IPS DF 19.7 (cell line): ENCODE results near the gene RHEB.
"Not testable (repeated sequence)": the region's sequence is repeated elsewhere in the genome, so short reads cannot be mapped to it uniquely, and the experiment has no call there.

ENCODE experiments used
- DNase-seq: peaks from one replicate; pipeline ENCODE4 v3.0.0-alpha.2; 2013; ENCODE audit warnings: low read depth, low spot score

Gene RHEB

DNA sequence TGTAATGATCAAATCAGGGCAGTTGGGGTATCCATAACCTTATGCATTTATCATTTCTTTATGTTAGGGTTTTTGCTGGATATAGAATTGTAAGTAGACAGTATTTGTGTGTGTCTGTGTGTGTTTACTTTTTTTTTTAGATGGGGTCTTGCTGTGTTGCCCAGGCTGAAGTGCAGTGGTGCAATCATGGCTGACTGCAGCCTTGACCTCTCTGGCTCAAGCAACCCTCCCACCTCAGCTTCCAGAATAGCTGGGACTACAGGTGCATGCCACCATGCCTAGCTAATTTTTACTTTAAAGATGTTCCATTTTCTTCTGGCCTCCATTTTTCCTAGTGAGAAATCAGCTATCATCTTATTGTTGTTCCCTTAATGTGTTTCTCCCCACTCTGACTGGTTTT lies 10.1 kb upstream of the RHEB start:
- DNase-seq, result no peak

GRCh38 chr7:151524845-151525244 lies 5.2 kb upstream of the RHEB start:
- DNase-seq, result no peak

- DNase-seq, result no peak
These were observed 4.6 kb upstream of the RHEB start for GRCh38 chr7:151524331-151524730.

DNA sequence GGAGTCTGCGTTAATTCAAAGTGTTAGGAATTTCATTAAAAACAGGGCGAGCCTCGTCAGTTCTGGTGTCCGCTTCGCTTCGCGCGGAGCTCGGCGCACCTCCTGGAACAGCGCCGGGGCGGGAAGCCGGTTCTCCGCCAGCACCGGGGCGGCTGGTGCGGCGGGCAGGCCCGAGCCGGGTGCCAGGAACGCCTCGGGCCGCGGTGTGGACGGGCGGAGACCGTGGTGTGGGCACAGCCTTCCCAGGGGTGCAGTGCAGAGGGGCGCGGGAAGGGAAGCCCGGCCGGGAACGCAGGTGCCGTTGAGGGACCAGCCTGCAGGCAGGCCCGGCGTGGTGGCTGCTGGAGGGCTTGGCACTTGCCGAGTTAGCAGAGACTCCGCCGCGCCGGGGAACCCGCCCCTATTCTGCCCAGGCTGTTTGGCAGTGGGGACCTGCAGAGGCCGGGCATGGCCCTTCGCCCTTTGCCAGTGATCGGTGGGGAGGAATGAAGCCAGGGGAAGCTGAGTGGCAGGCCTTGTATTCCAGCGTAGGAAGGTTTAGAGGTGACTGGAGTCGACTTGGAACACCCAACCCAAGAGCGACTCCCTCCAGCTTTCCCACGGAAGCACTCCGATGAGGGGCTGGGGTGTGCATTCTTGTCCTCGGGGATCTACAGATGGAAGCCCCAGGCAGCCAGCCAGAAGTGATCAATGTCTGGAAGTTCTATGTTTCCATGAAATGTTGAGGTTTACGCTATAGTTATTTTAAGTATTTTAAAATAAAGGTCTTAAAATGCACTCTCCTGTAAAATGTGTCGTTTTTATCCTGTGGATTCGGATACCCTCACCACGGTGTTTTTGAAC lies 945 bp upstream of the RHEB start:
- DNase-seq, result no peak

DNA sequence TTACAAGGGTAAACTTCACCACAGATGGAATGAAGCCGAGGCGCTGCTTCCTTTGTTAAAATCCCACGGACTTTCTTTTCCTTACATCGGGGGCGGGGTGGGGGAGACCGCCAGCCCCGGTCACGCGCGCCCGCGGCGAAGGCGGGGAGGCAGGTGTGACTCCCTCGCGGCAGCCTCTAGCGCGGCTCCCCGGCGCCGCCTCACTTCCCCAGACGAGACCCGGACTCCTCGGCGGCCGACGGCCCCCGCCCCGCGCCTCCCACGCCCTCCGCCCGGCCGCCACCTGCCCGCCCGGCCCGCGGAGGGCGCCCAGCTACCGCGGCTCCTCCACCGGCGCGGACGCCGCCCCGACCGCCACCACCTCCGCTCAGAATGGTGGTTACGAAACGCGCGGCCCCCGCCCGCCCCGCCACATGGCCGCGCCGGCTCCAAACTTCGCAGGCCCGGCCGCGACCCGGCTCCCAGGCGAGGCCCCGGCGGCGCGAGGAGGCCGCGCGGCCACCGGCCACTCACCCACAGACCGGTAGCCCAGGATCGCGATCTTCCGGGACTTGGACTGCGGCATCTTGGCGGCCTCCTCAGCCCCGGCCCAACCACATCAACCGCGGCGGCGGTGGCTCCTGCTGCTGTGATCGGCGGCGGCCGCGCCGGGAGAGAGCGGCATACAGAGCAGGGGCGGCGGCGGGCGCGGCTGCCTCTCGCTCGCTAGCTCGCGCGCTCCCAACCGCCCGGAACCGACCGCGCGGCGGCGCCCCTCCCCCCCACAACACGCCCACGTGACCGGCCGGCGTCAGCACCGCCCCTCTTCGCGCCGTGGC lies 539 bp downstream of the RHEB start:
- DNase-seq, result not testable (repeated sequence)

- DNase-seq, result no peak
These were observed 1.4 kb downstream of the RHEB start for GRCh38 chr7:151518105-151518946.

DNA sequence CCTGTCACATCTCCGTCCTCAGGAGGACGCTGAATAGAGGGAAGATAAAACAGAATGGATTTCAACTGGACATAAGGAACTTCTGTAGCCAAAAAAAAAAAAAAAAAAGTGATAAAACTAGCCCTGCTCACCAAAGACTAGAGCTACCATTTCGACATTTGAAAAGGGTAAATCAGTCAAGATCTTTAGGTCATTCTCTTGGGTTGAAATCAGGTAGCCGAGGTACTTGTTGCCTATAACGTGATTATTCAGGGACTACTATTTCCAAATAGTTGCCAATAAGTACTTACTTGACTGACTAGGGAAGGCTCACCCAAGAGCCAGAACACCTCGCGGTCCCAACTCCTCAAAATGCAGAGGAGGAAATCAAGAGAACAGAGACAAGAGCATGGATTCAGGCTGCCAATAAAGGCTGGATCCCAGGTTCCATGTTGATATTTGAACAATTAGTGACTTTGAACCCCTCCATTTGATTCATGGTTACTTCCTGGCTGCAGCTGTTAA lies 2.0 kb downstream of the RHEB start:
- DNase-seq, result no peak

DNA sequence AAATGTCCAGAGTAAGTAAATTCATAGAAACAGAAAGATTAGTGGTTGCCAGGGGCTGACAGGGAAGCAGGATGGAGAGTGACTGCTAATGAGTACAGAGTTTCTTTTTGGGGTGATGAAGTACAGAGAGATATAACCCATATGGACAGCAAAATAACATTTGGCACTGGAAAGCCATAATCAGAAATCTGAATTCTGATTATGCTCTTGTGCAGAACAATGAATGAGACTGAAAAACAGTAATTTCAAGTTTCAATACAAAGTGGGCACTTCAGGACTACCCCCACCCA lies 4.5 kb downstream of the RHEB start:
- DNase-seq, result no peak

- DNase-seq, result no peak
These were observed 5.0 kb downstream of the RHEB start for GRCh38 chr7:151514461-151515275.

- no peak for DNase-seq
These were observed 6.6 kb downstream of the RHEB start for GRCh38 chr7:151513133-151513532.

DNA sequence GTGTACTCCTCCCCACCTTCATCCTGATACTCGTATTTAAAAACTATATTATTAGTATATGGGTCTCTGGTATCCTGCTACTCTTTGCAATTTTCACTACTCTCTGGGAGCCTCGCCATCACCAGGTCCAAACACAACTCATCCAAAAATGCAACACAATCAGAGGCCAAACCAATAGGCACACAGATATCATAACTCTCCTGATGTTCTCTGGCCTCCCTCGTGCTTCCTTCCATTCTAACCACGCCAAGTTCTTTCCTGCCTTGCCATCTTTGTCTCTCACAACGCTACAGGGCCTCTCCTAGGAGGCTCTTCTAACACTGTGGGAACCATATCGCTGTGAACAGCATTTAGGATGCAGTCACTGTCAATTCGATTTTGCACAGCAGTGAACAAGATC lies 7.3 kb downstream of the RHEB start:
- no peak for DNase-seq

GRCh38 chr7:151511946-151512345 lies 7.7 kb downstream of the RHEB start:
- DNase-seq, result no peak

DNA sequence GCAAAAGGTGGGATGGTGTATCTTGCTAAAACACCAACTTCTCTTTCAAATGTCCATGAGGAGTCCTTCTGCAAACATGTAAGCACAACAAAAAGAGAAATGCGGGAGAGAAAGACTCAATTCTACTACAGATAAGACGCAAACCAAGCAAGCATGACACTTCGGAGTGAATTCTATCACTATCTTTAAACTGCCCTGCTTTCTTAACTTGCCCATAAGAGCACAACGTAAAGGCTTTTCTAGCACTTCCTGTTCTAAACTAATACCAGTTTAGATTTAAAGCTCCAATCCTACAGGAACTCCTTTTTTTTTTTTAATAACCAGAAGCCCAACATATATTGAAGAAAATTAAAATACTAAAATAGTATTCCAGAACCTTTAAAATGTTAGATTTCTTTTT lies 8.4 kb downstream of the RHEB start:
- DNase-seq, result no peak

- no peak for DNase-seq
These were observed 9.9 kb downstream of the RHEB start for GRCh38 chr7:151509670-151510333.

GRCh38 chr7:151508991-151509390 lies 10.7 kb downstream of the RHEB start:
- DNase-seq, result no peak

DNA sequence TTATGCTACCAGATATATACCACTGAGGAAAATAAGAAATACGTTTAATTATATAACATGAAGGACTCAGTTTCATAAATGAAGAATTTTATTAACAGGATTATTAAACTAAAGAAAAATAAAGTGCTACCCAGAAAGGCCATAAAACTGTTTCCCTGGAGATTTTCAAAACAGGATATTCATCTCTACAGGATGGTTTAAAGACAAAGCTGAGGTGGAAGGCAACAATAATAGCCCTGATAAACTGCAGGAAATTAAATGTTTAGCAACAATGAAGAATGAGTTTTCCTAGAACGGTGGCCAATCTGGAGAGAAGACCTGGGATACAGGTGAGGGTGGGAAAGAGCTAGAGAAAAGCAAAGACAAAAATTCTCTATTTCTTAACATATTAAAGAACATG lies 11.9 kb downstream of the RHEB start:
- no peak for DNase-seq

GRCh38 chr7:151506901-151507382 lies 12.8 kb downstream of the RHEB start:
- DNase-seq, result no peak

DNA sequence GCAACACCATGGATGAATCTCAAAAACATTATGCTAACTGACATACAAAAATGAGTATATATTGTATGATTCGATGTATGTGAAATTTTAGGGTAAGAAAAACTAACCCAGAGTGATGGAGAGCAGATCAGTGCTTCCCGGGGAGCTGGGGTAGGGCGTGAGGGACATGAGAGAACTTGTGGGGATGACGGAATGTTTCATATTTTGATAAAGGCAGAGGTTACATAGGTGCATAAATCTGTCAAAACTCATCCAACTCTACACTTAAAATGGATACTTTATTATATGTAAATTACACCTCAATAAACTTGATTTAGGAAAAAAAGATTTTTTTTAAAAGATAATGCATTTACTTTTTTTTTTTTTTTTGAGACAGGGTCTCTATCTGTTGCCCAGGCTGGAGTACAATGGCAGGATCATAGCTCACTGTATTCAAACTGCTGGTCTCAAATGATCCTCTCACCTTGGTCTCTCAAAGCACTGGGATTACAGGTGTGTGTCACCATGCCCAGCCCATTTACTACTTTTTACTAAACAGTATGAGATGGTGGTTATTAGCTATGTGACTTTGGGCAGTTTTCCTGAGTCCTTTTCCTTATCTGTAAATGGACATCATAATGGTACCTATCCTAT lies 13.7 kb downstream of the RHEB start:
- DNase-seq, result no peak

- DNase-seq, result no peak
These were observed 14.3 kb downstream of the RHEB start for GRCh38 chr7:151505433-151505832.

- no peak for DNase-seq
These were observed 14.9 kb downstream of the RHEB start for GRCh38 chr7:151504715-151505326.
